Measurements from ENCODE around the gene ITSN2. TPM values are rescaled to one million over a fixed set of nuclear protein-coding genes. Genes with fewer than 3 reads are reported as not detected.

Gene ITSN2
- total RNA-seq, 1 donor from 2014 or later, result 23.8 TPM

- peaks cover 3% of the 10 kb centered on the region for H3K27me3 Mint-ChIP-seq (ENCODE audit: low read depth, unreplicated experiment)
- TF ChIP-seq CTCF (IDR thresholded peaks at IDR 0.05; ENCODE audit: insufficient read depth, low read depth, low read length) (no peak), EZH2 (IDR thresholded peaks at IDR 0.05; ENCODE audit: insufficient read depth, low read length) (no peak)
These were observed 1.9 kb upstream of the ITSN2 start for GRCh38 chr2:24362253-24362652.

GRCh38 chr2:24360963-24361330, 611 bp upstream of the ITSN2 start:
- Mint-ChIP-seq H3K27ac (ENCODE audit: unreplicated experiment) (peak overlapping the region; percentile 86), H3K4me3 (ENCODE audit: unreplicated experiment) (peak overlapping the region; percentile 86), H3K9me3 (ENCODE audit: unreplicated experiment) (peaks cover 3% of the 10 kb centered on the region), H3K27me3 (ENCODE audit: low read depth, unreplicated experiment) (peaks cover 3% of the 10 kb centered on the region), H3K4me1 (ENCODE audit: low read depth, unreplicated experiment) (peaks cover 19% of the 10 kb centered on the region), H3K36me3 (ENCODE audit: low read depth, unreplicated experiment) (peaks cover 3% of the 10 kb centered on the region)
- Histone ChIP-seq H3K36me3 (ENCODE audit: insufficient read depth, low read length) (no peaks in the 10 kb centered on the region), H4K20me1 (ENCODE audit: insufficient read depth, low read length) (peaks cover 11% of the 10 kb centered on the region), H3K4me3 (ENCODE audit: insufficient read depth, low read depth, low read length) (peak overlapping the region; percentile 84), H3K4me2 (ENCODE audit: low read length) (peak overlapping the region; percentile 94), H3K4me1 (ENCODE audit: insufficient read depth, low read length) (peaks cover 7% of the 10 kb centered on the region), H3K27ac (ENCODE audit: low read depth, low read length) (no peak overlapping the region), H3K79me2 (ENCODE audit: insufficient read depth, low read length) (peaks cover 30% of the 10 kb centered on the region), H2AFZ (ENCODE audit: low read depth, low read length) (peak overlapping the region; percentile 95), H3K9ac (ENCODE audit: low read length) (peak overlapping the region; percentile 87), H3K27me3 (ENCODE audit: insufficient read depth, low read length) (no peaks in the 10 kb centered on the region), H3K9me3 (ENCODE audit: insufficient read depth, low read depth, low read length) (no peaks in the 10 kb centered on the region)
- TF ChIP-seq EZH2 (IDR thresholded peaks at IDR 0.05; ENCODE audit: insufficient read depth, low read length), result no peak
- no peak for TF ChIP-seq CTCF (IDR thresholded peaks at IDR 0.05; ENCODE audit: insufficient read depth, low read depth, low read length)
- no peak for DNase-seq (ENCODE audit: low read depth)
- FAIRE-seq, result no peak

More at GRCh38 chr2:24362253-24362652, 1.9 kb upstream of the ITSN2 start:
- Mint-ChIP-seq H3K27ac (ENCODE audit: unreplicated experiment) (no peak overlapping the region), H3K4me3 (ENCODE audit: unreplicated experiment) (no peak overlapping the region), H3K4me1 (ENCODE audit: low read depth, unreplicated experiment) (peaks cover 21% of the 10 kb centered on the region), H3K36me3 (ENCODE audit: low read depth, unreplicated experiment) (peaks cover under 1% of the 10 kb centered on the region), H3K9me3 (ENCODE audit: unreplicated experiment) (no peaks in the 10 kb centered on the region)
- no peak overlapping the region for H3K4me2 ChIP-seq (ENCODE audit: low read length)
- no peaks in the 10 kb centered on the region for H3K36me3 ChIP-seq (ENCODE audit: insufficient read depth, low read length)
- no peak overlapping the region for H2AFZ ChIP-seq (ENCODE audit: low read depth, low read length)
- H4K20me1 ChIP-seq (ENCODE audit: insufficient read depth, low read length), result peaks cover 5% of the 10 kb centered on the region
- H3K4me3 ChIP-seq (ENCODE audit: insufficient read depth, low read depth, low read length), result no peak overlapping the region
- DNase-seq (ENCODE audit: low read depth), result no peak
- no peak for FAIRE-seq
- H3K4me1 ChIP-seq (ENCODE audit: insufficient read depth, low read length), result peaks cover 7% of the 10 kb centered on the region
- H3K9ac ChIP-seq (ENCODE audit: low read length), result no peak overlapping the region
- peaks cover 24% of the 10 kb centered on the region for H3K79me2 ChIP-seq (ENCODE audit: insufficient read depth, low read length)
- no peak overlapping the region for H3K27ac ChIP-seq (ENCODE audit: low read depth, low read length)
- H3K27me3 ChIP-seq (ENCODE audit: insufficient read depth, low read length), result no peaks in the 10 kb centered on the region
- H3K9me3 ChIP-seq (ENCODE audit: insufficient read depth, low read depth, low read length), result no peaks in the 10 kb centered on the region
